Activated CD4-positive, alpha-beta T cell treated with anti-CD3 and anti-CD28 coated beads, Interleukin-2, amount 50 U/mL, for 4 hours (primary cell): ENCODE results near the gene PRTN3.
"Not testable (repeated sequence)": the region's sequence is repeated elsewhere in the genome, so short reads cannot be mapped to it uniquely, and the experiment has no call there.

Experiments used
- DNase-seq, 2 experiments: peaks; one replicate each; pipeline ENCODE4 v3.0.0-alpha.2; 2020

The PRTN3 gene

DNA sequence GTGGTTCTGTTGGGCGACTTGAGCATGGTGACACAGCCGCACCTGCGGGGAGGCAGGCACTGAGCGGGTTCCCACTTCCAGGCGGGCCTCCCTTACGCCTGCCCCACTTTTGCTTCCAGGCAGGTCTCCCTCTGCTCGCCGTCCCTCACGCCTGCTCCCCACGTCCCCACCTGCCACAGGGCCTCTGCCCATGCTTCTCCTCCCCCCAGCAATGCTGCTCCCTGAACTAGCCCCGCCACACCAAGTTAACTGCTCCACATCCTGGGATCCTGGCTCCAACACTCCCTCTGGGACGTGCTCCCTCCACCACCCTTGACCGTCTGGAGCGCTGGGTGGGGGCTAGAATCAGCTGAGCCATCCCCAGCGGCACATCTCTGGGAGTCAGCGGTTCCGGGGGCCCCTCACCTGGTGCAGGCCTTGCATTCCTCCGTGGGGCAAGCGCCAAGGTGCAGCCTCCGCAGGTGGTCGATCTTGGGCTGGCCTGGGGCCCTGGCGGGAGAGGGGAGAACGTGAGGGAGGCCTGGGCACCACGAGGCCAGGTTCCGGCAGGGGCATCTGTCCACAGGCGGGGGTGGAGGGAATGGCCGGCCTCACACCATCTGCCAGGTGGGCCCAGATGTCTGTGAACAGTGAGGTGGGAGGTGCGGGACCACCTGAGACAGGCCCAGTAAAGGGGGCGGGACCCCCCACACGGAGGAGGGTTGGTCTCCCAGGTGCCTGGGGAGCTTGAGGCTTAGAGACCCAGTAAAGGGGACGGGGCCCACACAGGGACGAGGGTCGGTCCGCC, 27.9 kb downstream of the PRTN3 start:
- no peak for DNase-seq

GRCh38 chr19:869245-870177, 28.7 kb downstream of the PRTN3 start:
- DNase-seq, result no peak

DNA sequence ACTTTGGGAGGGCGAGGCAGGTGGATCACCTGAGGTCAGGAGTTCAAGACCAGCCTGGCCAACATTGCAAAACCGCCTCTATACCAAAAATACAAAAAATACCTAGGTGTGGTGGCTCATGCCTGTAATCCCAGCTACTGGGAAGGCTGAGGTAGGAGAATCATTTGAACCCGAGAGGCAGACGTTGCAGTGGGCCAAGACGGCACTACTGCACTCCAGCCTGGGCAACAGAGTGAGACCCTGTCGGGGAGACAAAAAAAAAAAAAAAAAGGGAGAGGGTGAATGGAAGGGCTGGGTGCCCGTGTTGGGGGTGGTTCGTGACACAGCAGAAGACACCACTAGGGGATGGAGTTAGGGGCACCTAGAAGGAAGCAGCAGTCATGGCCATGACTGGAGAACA, 29.5 kb downstream of the PRTN3 start:
- DNase-seq, result no peak

DNA sequence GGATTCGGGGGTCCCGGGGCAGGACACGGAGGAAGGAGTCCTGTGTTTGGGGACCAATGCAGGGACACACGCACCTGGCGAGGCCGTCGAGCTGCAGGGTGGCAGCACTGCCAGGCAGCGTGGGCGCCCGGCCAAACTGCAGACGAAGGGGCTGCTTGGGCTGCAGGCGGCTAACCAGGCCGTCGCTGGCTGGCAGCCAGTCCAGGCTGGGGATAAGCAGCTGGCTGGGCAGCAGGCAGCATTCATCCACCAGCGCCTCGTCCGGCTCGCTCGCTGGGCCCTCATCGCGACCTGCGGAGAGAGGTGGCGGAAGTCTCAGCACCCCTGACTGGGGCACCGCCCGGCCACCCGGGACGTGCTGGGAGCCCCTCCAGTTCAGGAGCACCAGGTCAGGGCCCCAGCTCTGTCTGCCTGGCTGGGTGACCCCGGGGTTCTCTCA, 30.2 kb downstream of the PRTN3 start:
- no peak for DNase-seq

- no peak for DNase-seq
Measured at GRCh38 chr19:871446-872265, 30.9 kb downstream of the PRTN3 start.

DNA sequence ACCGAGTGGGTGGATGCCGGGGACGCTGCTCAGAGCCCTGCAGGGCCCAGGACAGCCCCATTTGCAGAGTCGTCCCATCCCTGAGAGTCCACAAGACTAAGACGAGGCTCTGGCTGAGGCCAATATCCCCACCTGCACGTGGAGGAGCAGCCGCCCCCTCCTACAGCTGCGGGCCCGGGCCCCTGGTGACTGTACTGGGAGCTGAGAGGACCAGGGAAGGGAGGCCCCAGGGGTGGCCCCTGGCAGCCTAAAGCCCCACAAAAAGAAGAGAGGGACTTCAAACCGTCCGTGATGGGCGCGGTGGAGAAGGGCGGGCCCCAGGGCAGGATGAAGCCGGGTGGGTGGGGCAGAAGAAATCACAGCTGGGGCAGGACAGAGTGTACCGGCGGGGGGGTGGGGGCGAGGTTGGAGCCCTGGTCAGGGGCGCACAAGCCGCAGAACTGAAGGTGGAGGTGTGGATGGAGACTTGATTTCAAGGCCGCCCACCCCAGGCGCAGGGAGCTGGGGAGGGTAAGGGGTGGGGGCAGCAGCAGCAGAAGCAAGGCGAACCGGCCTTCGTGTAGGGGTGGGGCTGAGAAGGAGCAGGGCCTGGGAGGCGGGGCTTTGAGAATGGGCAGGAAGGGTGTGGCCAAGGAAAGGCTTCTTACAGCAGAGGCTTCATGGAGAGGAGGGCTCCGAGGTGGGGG, 31.6 kb downstream of the PRTN3 start:
- peak; percentile 70 to 72 for DNase-seq

- peak; percentile 49 to 58 for DNase-seq
Measured at GRCh38 chr19:873084-873483, 32.3 kb downstream of the PRTN3 start.

GRCh38 chr19:873561-874041, 32.8 kb downstream of the PRTN3 start:
- no peak for DNase-seq

DNA sequence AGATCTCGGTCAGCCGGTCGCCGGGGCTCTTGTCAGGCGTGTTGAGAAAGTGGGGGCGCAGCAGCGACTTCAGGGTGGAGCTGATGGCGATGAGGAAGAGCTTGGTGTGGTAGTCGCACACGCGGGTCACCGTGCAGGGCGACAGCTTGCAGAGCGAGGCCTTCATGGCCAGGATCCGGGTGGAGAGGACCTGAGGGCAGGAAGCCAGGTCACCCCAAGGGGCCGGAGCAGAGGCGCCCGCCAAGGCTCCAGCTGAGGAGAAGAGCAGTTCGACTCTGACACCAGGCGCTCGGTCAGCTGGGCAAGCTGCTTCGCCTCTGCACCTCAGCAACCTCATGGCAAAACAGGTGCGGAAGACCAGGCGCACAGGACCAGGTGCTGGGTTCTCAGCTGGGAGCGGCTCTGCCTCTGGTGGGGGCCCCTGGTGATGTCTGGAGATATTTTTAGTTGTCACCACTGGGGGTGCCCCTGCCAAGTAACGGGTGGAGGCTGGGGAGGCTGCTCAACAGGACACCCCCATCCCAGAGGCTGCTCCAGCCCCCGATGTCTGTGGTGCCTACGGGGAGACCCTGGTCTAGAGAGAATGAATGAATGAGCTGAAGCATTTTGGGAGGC, 34.6 kb downstream of the PRTN3 start:
- DNase-seq, result no peak

DNA sequence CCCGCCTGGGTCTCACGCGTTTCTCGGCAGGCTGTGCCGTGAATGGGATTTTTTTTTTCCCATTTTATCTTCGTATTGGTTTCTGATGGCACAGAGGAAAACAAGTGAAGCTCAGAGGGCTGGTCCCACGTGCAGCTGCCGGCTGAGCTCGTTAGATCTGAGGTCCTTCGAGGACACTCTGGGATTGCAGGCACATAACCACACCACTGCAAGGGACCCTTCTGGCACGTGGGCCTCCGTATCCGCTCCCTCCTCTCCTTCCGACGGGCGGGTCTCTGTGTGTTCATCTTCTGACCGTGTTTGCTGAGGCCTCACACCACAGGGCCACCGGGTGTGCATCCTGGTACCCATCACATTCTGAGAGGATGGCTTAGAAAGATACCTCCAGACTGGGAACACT, 35.3 kb downstream of the PRTN3 start:
- DNase-seq, result no peak

GRCh38 chr19:876780-877314, 36.0 kb downstream of the PRTN3 start:
- no peak for DNase-seq

GRCh38 chr19:877992-878660, 37.3 kb downstream of the PRTN3 start:
- DNase-seq, result not testable (repeated sequence)

DNA sequence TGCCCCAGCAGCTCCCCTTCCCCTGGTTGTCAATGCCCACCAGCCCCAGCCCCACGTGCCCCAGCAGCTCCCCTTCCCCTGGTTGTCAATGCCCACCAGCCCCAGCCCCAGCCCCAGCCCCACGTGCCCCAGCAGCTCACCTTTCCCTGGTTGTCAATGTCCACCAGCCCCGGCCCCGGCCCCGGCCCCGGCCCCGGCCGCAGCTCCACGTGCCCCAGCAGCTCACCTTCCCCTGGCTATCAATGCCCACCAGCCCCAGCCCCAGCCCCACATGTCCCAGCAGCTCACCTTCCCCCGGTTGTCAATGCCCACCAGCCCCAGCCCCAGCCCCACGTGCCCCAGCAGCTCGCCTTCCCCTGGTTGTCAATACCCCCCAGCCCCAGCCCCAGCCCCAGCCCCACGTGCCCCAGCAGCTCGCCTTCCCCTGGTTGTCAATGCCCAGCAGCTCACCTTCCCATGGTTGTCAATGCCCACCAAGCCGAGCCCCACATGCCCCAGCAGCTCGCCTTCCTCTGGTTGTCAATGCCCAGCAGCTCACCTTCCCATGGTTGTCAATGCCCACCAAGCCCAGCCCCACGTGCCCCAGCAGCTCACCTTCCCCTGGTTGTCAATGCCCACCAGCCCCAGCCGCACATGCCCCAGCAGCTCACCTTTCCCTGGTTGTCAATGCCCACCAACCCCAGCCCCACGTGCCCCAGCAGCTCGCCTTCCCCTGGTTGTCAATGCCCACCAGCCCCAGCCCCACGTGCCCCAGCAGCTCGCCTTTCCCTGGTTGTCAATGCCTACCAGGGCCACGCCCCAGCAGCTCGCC, 38.2 kb downstream of the PRTN3 start:
- not testable (repeated sequence) for DNase-seq

DNA sequence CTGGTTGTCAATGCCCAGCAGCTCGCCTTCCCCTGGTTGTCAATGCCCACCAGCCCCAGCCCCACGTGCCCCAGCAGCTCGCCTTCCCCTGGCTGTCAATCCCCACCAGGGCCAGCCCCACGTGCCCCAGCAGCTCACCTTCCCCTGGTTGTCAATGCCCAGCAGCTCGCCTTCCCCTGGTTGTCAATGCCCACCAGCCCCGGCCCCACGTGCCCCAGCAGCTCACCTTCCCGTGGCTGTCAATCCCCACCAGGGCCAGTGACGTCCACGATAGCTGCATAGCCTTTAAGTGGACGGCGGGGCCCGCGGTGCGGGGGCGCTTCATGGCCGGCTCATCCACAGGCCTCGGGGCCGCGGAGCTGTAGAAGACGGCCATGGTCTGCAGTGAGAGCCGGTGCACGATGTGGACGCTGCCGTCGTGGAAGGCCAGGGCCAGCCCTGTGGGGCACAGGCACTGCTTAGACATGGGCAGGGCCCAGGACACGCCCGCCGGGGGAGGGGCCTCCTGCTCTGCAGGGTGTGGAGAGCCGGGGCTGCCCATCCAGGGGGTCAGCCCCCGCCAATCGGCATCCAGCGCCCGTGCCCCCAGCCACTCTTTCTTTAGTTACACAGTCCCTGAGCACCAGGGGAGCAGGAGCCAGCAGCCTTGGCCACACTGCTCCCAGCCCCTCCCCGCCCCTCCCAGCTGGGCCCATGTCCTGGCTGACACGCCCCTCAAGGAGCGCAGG, 39.1 kb downstream of the PRTN3 start:
- DNase-seq, result no peak

- DNase-seq, result no peak
Measured at GRCh38 chr19:881385-882071, 40.7 kb downstream of the PRTN3 start.

GRCh38 chr19:882871-883497, 42.2 kb downstream of the PRTN3 start:
- DNase-seq, result no peak

DNA sequence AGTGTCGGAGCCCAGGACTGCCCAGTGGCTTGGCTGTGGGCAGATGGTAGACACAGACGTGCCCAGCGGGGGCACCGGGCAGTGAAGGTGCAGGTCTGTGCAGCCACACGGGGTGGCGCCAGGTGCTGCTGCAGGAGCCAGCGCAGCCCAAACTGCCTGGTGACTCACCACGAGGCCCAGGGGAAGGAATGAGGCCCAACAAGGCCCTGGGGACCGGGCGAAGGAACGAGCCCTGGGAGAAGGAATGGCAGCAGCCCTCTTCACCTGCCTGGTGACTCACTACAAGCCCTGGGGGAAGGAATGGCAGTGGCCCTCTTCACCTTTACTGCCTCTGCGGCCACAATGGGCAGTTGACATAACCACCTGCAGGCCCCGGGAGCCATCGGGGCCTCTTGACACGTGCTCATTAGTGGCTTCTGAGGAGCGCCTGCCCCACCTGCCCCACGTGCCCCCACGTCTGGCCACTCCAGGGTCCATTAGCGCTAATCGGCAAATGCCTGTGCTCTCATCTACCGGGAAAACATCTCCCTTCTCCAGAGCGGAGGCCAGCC, 42.9 kb downstream of the PRTN3 start:
- no peak for DNase-seq
